COLO668 (cell line): Measurements from ENCODE around the gene TTYH2.

ENCODE experiments used
- DNase-seq: peaks from one replicate; lab custom pipeline; 2025; ENCODE audit not compliant: unreplicated experiment; lab: John Stamatoyannopoulos, UW

TTYH2 gene

DNA sequence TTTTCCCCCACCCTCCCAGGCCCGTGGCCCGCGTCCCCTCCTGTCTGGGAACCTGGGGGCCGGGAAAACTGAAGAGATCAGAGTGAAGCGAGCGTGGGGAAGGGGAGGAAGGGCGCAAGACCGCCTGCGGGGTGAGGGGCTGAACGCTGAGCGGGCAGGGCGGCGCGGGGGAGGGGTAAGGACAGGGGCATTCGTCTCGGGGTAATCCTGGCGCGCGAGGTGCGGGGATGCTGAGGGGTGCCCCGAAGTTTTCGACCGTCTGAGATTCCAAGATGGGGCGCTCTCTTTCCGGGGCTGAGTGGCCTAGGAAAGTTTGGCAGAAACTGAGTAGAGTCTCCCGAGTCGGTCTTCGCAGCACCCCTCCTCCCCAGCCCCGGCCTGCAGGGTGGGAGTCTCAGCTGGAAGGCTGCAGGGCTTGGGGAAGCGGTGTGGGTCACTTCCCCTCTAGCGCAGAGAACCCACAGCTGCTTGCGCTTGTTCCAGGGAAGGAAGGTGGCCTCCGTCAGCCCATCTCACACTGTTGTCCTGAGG is 555 bp downstream of the TTYH2 start:
- no peak for DNase-seq

DNA sequence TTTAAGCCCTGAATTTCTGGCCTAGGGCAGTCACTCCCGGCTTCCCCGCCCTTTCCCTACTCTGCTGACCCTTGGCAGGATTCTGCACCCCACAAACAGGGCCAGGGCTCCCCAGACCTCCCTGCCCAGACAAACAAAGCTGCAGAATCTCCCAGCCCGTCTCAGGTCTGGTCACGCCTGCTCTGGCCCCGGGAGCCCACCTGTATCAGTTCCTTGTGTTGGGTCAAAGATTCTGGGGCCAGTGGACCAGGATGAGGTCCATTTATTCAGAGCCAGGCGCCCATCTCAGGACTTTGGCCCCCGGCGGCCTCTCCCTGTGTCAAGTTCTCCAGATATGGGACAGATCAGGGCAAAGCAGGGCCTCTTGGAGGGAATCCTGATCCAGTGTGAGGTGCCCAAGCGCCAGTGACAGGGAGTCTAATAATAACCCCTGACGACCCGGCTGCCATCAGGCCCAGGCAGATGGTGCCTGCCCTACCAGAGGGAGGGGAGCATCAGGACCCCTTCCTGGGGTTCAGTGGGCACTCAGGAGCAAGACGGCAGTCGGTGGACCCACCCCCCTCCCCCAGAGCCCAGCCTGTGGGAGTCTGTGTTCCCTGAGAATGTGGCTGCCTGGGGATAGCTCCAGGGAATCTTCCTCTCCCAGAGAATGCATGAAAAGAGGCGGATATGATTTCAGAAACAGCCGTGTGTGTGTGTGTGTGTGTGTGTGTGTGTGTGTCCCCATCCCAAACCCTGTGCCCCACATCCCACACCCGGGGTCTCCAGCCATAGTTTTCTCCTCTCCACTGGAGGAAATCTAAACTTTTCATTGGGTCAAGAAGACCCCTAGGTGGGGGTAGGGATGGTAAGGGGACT is 1.3 kb downstream of the TTYH2 start:
- DNase-seq, result no peak

DNA sequence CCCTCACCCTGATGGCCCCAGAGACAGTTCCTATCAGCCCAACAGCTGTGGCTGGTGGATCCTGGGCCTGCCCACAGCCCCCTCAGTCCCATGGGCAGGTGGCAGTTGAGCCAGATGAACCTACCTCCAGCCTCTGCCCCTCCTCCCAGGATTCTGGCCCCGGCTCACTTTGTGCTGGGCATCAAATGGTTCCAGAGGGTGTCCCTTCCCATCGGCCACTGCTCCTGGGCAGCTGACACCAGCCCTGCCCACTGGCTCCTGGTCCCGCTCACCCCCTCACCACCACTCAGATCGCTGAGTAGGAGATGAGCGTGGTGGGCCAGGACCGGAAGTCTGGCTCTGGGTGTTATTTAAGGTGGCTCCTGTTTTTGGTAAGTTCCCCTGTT is 2.0 kb downstream of the TTYH2 start:
- DNase-seq, result no peak

DNA sequence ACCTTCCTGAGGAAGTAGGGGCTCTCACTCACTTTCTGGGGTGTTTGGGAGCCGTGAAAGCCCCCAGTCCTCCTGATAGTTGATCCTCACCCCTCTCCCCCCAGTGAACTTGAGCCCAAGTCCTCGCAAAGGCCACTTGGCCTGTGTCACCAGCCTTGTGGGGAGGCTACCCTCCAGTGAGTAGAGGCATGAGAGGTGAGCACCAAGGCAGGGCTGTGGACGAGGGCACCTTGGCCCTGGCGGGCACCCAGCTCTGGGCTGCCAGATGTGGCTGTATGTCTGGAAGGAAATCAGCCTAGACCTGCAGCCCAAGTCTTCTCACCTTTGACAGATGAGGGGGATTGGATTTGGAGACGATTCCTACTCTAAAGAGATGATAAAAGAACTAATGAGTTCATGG is 3.1 kb downstream of the TTYH2 start:
- no peak for DNase-seq

DNA sequence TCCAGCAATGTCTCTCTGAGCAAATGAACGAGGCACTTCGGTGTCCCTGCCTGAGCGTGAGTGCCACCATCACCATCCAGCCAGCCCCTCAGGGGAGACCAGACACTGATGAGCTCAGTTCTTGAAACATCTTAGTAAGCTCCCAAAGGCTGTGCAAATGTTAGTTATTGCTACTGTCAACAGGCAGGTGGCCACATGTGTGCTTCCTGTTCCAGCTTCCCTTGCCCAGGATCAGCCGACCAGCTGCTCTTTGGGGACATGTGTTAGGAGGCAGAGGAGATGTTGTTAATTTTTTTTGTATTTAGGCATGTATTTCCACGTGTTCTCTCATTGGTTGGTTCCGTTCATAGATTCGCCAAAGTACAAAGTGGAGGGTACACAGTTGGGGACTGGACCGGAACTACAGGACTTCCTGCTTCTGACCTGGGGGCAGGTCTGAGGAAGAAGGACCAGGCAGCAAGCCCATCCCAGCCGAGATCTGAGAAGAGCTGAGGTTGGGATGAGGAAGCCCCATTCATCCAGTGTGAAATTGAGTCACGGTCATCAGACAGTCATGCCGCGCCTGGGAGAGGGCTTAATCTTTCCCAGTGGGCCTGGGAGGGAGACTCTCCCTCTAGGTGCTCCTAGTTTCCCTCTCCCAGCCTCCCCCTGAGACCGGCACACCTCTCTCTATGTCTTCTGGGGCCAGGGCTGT is 3.8 kb downstream of the TTYH2 start:
- peak; percentile 53 for DNase-seq

DNA sequence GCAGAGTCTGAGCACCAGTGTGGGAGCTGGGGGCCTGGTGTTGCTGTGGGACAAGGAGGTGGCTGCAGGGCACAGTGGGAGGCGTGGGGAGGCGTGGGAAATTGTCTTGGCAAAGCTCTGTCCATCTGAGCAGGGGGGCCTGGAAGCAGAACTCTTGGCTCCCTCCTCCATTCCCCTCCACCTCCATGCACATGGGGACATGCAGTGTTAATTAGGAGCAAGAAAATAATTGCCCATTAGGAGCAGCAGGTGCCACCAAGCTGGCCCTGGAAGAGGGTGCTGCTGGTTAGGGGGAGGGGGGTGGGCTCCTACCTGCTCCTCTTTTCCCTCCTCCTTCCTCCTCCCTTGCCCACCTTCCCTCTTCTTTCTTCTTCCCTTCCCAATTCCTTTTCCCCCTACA is 4.5 kb downstream of the TTYH2 start:
- DNase-seq, result no peak

DNA sequence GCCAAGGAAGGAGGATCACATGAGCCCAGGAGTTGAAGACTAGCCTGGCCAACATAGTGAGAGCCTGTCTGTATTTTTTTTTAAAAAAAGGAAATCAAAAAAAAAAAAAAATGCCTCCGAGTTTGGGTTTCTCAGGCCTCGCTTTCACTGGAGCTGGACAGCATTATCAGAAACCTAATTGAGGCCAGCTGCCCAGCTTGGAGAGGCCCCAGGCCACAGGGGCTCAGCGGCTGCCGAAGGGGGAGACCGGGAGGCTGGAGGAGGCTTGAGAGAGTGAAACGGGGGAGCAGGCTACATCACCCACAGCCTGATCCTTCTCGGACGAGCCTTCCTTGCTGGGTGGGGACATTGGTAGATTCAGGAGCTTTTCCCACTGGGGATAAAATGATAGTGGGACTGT is 5.1 kb downstream of the TTYH2 start:
- DNase-seq, result no peak

DNA sequence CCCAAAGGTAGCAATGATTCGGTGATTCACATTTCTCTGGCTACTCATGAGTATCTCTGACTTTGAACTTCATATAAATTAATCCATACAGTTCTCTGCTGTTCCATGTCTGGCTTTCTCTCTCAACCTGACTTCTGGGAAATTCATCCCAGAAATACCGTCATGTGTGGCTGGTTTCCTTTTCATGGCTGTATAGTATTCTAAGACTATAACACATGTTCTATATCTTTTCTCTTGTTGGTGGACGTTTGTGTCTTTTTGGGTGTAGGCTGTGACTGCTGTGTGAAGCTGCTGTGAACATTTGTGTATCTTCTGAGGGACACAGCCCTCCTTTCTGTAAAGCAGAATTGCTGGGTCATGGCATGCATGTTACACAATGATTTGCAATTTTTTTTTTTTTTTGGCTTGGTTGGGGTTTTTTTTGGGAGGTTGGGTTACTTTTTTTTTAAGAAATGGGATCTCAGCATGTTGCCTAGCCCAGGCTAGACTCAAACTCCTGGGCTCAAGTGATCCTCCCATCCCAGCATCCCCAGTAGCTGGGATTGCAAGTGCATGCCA is 6.3 kb downstream of the TTYH2 start:
- no peak for DNase-seq

DNA sequence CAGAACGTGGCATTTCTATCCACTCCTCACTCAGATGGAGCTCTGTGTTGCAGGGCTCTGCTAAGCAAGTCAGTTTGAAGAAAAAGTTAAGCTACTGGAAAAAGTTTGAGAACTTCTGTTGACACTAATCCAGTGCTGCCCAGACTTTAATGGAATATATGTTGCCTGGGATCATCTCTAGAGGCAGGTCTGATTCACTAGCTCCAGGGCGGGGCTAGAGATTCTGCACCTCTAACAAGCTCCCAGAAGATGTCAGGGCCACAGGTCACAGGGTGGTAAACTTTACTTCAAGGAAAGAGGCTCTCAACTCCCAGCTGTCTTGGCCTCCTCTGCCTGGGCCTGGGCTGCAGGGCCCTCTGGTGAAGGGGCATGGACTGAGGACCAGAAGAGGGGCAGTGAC is 6.8 kb downstream of the TTYH2 start:
- no peak for DNase-seq

DNA sequence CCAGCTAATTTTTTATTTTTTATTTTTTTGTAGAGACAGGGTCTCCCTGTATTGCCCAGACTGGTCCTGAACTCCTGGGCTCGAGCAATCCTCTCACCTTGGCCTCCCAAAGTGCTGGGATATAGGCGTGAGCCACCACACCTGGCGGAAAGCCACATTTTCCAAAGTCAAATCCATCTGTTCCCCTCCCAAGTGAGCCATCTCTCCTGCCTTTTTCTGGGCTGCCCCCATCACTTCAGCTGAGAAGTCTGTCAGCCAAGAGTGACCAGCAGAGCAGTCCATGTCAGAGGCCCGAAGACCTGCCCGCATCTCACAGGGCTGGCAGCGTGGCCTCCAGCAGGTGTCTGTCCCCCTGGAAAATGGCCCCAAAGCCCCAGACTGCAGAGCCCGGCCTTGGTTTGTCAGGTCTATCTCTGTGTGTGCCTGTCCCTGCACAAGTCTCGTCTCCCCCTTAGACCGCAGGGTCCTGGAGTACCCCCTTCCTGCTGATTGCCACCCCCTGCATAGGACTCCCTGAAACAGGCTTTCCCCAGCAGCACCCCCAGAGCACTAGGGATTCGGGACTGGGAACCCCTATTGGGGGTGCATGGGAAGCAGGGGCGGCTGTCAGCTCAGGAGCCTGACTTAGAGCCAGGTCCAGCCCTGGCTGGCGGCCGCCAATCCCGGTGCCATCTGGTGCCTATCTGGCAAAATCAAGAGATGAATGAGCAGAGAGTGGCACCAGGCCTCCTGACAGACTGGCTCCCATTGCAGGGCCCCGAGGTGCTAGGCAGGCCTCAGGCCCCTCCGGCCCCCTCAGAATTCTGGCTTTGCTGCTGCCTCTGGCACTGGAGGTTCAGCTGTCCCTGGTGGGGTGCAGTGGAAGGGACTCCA is 7.8 kb downstream of the TTYH2 start:
- no peak for DNase-seq

DNA sequence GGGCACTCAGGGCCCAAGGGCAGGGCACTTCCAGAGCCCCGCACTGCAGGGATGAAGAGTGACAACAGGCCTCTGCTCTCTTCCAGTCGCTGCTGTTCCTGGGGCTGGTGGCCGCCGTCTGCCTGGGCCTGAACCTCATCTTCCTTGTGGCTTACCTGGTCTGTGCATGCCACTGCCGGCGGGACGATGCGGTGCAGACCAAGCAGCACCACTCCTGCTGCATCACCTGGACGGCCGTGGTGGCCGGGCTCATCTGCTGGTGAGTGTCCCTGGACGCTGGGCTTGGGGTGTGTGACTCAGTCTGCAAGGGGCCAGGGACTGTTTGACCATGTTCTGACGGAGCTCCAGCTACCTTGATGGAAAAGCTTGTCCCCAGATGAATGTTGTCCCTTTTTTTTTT is 9.0 kb downstream of the TTYH2 start:
- DNase-seq, result no peak

DNA sequence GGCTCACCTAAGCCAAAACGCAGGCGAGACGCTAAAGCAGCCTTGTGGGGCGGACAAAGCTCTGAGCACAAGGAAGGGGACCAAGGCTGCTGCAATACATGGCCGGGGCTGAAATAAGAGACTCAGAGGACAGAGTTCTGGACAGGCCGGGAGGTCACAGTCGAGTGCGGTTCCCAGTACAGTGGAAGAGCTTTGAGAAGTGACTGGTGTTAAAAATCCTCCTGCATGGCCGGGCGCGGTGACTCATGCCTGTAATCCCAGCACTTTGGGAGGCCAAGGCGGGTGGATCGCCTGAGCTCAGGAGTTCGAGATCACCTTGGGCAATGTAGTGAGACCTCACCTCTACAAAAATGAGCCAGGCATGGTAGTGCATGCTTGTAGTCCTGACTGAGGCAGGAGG is 10.5 kb downstream of the TTYH2 start:
- no peak for DNase-seq

DNA sequence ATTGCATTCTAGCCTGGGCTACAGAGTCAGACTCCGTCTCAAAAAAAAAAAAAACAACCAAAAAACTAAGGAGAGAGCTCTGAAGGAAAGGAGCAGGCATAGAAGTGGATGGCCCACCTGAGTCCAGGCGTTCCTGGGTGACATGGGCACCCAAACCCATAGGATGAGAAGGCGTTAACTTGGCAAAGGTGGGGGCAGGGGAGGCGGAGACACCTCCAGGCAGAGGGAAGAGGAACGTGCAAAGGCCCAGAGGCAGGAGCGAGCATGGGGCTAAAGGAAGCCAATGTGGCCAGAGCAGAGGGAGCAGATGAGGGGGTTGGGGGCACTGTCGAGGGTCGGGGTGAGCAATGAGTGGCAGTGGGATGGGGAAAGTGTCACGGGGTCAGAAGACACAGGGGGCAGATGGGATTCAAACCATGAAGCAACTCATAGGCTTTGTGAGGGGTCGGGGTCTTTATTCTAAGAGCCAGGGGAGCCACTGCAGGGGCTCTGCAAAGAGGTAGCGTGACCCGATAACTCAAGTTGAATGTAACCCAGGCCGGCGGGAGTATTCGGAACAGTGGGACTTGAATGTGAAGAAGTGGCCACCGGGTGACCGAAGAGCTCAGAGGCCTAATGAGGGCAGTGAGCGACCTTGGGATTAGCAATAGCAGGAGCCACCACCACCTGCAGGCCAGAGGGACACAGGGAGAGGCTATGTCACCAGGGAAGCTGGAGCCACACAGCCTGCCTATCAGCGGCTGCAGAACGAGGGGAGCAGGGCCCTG is 11.8 kb downstream of the TTYH2 start:
- no peak for DNase-seq

DNA sequence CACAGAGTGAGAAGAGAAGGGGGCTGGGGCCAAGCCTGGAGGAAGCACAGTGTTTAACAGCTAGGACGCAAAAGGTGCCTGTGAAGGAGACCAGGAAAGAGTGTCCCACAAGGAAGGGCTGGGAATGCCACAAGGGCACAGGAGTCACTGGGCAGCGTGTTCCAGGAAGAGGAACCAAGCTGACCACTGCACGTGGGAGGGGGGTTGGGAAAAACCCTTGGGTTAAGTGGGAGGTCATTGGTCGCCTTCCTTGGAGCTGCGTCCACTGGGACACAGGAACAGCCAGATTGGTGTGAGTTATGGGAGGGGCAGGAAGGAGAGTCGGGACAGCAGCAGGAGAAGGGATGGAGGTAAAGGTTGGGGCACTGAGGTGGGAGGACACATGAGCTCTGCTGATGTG is 12.9 kb downstream of the TTYH2 start:
- DNase-seq, result no peak

DNA sequence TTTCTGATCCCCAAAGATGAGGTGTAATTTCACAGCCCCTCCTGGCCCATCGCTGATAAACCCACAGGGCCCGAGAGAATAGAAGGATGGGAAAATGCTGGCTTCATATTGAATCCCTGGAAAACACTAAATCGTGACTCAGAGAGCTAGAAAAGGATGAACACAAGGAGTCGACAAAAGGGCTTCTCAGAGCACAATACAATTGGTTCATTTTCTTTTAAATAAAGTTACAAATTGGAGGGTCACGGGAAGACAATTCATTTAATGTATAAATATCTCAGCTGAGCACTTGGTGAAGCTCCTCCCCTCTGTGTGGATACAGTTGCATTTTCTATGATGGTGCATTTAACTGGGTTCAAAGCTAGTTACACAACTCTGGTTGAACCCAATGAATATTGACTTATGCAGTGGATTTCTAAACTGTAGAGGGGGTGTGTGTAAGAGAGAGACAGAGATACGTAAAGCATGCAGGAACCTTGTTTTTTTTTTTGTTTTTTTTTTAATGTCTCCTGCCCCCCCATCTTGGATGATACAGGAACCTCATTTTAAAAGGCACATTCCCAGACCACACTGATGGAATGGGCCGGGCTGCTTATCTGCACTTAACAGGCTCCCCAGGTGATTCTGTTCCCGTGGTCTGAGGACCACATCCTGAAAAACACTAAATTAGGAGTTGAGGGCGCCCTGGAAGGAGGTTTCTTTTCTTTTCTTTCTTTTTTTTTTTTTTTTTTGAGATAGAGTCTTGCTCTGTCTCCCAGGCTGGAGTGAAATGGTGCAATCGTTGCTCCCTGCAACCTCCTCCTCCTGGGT is 14.1 kb downstream of the TTYH2 start:
- DNase-seq, result no peak

DNA sequence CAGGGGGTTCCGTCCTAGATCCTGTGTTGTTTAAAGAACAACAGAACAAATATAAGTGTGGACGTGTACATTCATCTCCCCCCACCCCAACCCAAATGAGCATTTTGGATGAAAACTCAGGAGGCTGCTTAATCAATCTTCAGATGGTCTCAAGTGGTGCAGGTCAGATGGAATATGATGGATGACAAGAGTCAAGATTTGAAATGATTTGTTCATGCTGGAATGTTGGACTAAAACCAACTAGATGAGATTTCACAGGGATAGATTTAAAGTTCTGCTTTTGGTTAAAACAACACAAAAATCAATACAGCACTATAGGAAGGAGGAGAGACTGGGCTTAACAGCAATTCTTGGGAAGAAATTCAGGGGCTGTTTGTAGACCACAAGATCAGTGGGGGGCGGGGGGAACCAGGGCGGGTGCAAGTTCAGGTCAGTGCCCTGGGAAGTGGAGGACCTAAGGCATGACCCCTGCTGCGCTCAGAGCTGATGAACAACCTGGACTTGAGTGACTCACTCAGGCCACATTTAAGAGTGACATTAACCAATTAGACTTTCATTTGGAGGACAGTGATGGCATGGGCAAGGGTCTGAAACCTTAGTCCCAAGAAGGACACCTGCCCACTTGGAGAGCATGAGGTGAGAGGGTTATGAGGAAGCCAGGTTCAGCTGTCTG is 15.1 kb downstream of the TTYH2 start:
- DNase-seq, result no peak

DNA sequence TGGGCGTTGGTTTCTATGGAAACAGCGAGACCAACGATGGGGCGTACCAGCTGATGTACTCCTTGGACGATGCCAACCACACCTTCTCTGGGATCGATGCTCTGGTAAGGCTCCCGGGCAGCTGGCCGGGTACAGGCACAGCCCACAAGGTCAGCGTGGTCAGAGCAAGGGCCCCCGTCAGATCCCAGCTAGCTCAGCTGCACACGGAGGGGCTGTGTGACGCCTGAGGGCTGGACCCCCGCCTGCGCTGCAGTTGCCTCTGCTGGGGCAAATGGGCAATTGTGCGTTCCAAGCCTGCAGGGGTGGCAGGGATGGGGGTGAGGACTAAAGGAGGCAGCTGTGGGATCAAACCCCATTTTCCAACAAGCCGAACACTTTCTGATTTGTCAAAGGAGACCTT is 17.5 kb downstream of the TTYH2 start:
- DNase-seq, result no peak

DNA sequence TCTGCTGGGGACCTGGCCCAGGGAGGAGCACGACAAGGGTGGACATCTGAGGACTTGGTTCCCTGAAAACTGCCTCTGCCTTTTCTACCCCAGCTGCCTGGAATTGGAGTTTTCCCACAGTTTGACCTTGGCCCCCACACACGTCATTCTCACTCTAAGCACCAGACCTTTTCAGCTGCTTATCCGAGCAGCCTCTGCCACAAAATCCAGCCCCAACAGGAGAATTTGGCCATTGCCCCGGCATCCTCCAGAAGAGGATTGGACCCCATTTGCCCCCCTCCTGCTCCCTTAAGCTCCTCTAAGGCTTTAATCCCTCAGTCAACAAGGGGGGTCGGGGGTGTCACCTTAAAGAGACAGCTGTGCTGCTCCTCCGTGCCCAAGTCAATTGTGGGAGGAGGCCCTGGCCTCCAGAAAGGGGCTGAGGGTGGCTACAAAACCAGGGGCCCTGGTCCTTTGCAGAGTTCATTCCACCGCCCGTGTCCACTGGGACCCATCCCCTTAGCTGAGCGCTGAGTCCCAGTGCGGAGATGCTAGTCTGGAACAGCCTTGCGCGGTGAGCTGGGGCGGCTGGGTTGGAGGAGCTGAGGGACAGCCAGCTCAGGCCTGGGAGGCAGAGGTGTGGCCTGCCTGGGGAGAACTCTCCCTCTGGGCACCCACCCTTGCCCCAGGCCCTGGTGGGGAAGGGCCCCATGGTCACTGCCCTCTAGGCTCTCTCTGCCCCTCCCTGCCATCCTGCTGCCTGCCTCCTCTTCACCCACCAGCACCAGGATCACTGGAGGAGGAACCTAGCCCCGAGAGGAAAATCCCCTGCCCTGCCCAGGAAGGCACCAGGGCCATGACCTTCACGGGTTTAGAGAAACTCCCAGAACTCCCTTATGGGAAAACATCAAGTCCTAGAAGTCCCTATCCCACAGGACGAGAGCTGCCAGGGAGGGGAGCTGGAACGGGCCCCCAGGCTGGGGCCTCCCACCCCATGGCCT is 18.8 kb downstream of the TTYH2 start:
- no peak for DNase-seq
